NCI-H128 (cell line): ENCODE measurements around the gene PPIL4.
"Not testable (repeated sequence)": the region's sequence is repeated elsewhere in the genome, so short reads cannot be mapped to it uniquely, and the experiment has no call there.

Experiments
- DNase-seq: peaks from one replicate; lab custom pipeline; 2025; ENCODE audit not compliant: unreplicated experiment; lab: John Stamatoyannopoulos, UW

The PPIL4 gene

GRCh38 chr6:149483849-149484655 is 61.8 kb downstream of the PPIL4 start:
- DNase-seq = no peak

- no peak for DNase-seq
Measured at GRCh38 chr6:149483334-149483725, 62.5 kb downstream of the PPIL4 start.

- DNase-seq = no peak
Measured at GRCh38 chr6:149482545-149483333, 63.1 kb downstream of the PPIL4 start.

GRCh38 chr6:149480502-149481280 is 65.2 kb downstream of the PPIL4 start:
- DNase-seq = no peak

- DNase-seq = no peak
Measured at GRCh38 chr6:149478631-149479314, 67.1 kb downstream of the PPIL4 start.

- no peak for DNase-seq
Measured at GRCh38 chr6:149477544-149477943, 68.3 kb downstream of the PPIL4 start.

- no peak for DNase-seq
Measured at GRCh38 chr6:149476789-149477455, 68.9 kb downstream of the PPIL4 start.

- no peak for DNase-seq
Measured at GRCh38 chr6:149474108-149474935, 71.5 kb downstream of the PPIL4 start.

GRCh38 chr6:149473080-149474052 is 72.5 kb downstream of the PPIL4 start:
- peak; percentile 6 for DNase-seq

- no peak for DNase-seq
Measured at GRCh38 chr6:149472241-149472640, 73.6 kb downstream of the PPIL4 start.

GRCh38 chr6:149471801-149472200 is 74.0 kb downstream of the PPIL4 start:
- no peak for DNase-seq

GRCh38 chr6:149470948-149471347 is 74.9 kb downstream of the PPIL4 start:
- DNase-seq = no peak

- DNase-seq = no peak
Measured at GRCh38 chr6:149468179-149468578, 77.7 kb downstream of the PPIL4 start.

- no peak for DNase-seq
Measured at GRCh38 chr6:149467265-149467664, 78.6 kb downstream of the PPIL4 start.

- no peak for DNase-seq
Measured at GRCh38 chr6:149464411-149464810, 81.4 kb downstream of the PPIL4 start.

- no peak for DNase-seq
Measured at GRCh38 chr6:149463781-149464180, 82.1 kb downstream of the PPIL4 start.

- not testable (repeated sequence) for DNase-seq
Measured at GRCh38 chr6:149462712-149463111, 83.1 kb downstream of the PPIL4 start.

- DNase-seq = no peak
Measured at GRCh38 chr6:149461670-149462069, 84.2 kb downstream of the PPIL4 start.
